ENCODE results near the gene PLEKHJ1.
"Not testable (repeated sequence)": the region's sequence is repeated elsewhere in the genome, so short reads cannot be mapped to it uniquely, and the experiment has no call there.

Gene PLEKHJ1

GRCh38 chr19:2210987-2211740 lies 25.0 kb downstream of the PLEKHJ1 start:
- peaks cover 8% of the 10 kb centered on the region for H3K4me1 Mint-ChIP-seq (ENCODE audit: low read depth)
- no peaks in the 10 kb centered on the region for H3K9me3 Mint-ChIP-seq (ENCODE audit: low read depth)
- no peak overlapping the region for H3K27ac Mint-ChIP-seq
- H3K36me3 Mint-ChIP-seq, result peaks cover 2% of the 10 kb centered on the region
- no peak overlapping the region for H3K4me3 Mint-ChIP-seq
- no peaks in the 10 kb centered on the region for H3K27me3 Mint-ChIP-seq

GRCh38 chr19:2210206-2210605 lies 25.9 kb downstream of the PLEKHJ1 start:
- Mint-ChIP-seq H3K4me1 (ENCODE audit: low read depth) (peaks cover 4% of the 10 kb centered on the region), H3K27ac (no peak overlapping the region), H3K27me3 (no peaks in the 10 kb centered on the region), H3K4me3 (no peak overlapping the region), H3K36me3 (peaks cover 2% of the 10 kb centered on the region), H3K9me3 (ENCODE audit: low read depth) (no peaks in the 10 kb centered on the region)

DNA sequence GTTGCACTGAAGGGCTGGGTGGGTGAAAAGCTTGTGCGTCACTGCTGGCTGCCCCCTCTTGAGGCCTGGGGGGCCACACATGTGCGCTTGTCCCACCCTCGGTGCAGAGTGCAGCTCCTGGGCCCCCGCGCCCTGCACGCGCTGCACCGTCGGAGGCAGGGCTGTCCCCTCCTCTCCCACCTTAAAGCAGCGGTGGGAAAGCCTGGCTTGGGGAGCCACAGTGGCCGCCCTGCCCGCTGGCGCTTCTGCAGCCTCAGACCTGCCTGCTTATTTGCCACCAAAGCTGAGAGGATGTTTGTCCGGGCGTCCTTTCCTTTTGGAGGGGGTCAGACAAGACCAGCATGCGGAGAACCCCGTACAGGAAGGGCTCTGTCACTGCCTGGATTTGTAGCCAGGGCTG lies 26.7 kb downstream of the PLEKHJ1 start:
- no peak overlapping the region for H3K27ac Mint-ChIP-seq
- no peaks in the 10 kb centered on the region for H3K27me3 Mint-ChIP-seq
- no peaks in the 10 kb centered on the region for H3K4me1 Mint-ChIP-seq (ENCODE audit: low read depth)
- no peak overlapping the region for H3K4me3 Mint-ChIP-seq
- peaks cover 2% of the 10 kb centered on the region for H3K36me3 Mint-ChIP-seq
- H3K9me3 Mint-ChIP-seq (ENCODE audit: low read depth), result no peaks in the 10 kb centered on the region

- peaks cover 2% of the 10 kb centered on the region for H3K4me1 Mint-ChIP-seq (ENCODE audit: low read depth)
- H3K27ac Mint-ChIP-seq, result no peak overlapping the region
- no peak overlapping the region for H3K4me3 Mint-ChIP-seq
- H3K36me3 Mint-ChIP-seq, result peaks cover 2% of the 10 kb centered on the region
- no peaks in the 10 kb centered on the region for H3K9me3 Mint-ChIP-seq (ENCODE audit: low read depth)
- no peaks in the 10 kb centered on the region for H3K27me3 Mint-ChIP-seq
These were observed 27.2 kb downstream of the PLEKHJ1 start for GRCh38 chr19:2208975-2209374.

- H3K36me3 Mint-ChIP-seq, result peaks cover 2% of the 10 kb centered on the region
- H3K9me3 Mint-ChIP-seq (ENCODE audit: low read depth), result no peaks in the 10 kb centered on the region
- no peak overlapping the region for H3K27ac Mint-ChIP-seq
- H3K27me3 Mint-ChIP-seq, result no peaks in the 10 kb centered on the region
- H3K4me3 Mint-ChIP-seq, result no peak overlapping the region
- peaks cover 3% of the 10 kb centered on the region for H3K4me1 Mint-ChIP-seq (ENCODE audit: low read depth)
These were observed 27.9 kb downstream of the PLEKHJ1 start for GRCh38 chr19:2207991-2208860.

DNA sequence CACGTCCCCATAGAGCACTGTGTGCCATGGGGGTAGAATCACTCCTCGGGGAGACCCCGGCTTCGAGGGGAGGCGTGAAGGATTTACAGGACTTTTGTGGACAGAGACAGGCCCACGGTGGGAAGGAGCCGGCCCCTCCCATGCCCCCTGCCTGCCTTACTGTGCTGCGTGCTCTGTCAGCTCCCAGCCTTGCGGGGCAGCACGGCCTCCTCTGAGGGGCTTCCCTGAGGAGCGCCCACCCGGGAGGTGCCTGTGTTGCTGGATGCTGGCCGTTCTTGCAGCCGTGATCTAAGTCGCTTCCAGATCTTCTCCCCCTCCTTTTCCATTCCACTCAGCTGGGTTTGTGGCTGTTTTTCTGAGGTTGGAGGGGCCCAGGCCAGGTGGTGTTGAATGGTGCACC lies 29.1 kb downstream of the PLEKHJ1 start:
- no peak overlapping the region for H3K27ac Mint-ChIP-seq
- H3K36me3 Mint-ChIP-seq, result peaks cover 2% of the 10 kb centered on the region
- H3K4me1 Mint-ChIP-seq (ENCODE audit: low read depth), result peaks cover 3% of the 10 kb centered on the region
- no peaks in the 10 kb centered on the region for H3K9me3 Mint-ChIP-seq (ENCODE audit: low read depth)
- no peak overlapping the region for H3K4me3 Mint-ChIP-seq
- no peaks in the 10 kb centered on the region for H3K27me3 Mint-ChIP-seq

- Mint-ChIP-seq H3K4me3 (no peak overlapping the region), H3K9me3 (ENCODE audit: low read depth) (no peaks in the 10 kb centered on the region), H3K4me1 (ENCODE audit: low read depth) (peaks cover 3% of the 10 kb centered on the region), H3K27me3 (no peaks in the 10 kb centered on the region), H3K36me3 (no peaks in the 10 kb centered on the region), H3K27ac (no peak overlapping the region)
These were observed 33.8 kb downstream of the PLEKHJ1 start for GRCh38 chr19:2202366-2202765.

DNA sequence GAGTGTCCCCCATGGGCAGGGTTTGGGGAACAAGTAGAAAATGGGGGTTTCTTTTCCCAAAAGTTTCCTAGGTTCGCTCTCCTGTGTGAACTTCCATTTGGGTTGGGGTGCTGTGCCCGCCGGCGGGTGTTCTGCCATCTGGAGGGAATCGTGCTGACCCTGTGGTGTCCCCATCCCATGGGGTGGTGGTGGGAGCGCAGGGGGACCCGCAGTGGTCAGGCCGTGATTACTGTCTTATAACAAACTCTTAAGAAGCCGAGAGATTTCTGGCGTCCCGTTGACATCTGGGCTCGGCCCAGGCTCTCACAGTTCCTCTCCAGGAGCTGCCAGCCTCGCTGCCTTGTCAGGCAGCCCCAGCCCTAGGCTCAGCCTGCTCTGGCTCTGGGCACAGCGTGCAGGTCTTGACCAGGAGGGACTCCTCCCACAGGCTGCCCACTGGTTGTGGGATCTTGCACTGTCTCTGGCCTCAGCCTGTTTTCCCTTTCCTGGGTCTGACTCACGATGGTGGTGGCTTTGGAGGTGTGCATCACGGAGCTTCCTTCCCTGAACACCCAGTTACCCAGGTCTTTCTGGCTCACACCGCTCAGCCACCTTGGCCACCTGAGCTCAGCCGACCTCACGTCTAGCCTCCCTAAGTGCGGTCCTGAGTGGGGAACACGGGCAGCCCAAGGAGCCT lies 34.5 kb downstream of the PLEKHJ1 start:
- Mint-ChIP-seq H3K27me3 (no peaks in the 10 kb centered on the region), H3K36me3 (no peaks in the 10 kb centered on the region), H3K4me1 (ENCODE audit: low read depth) (peaks cover 4% of the 10 kb centered on the region), H3K9me3 (ENCODE audit: low read depth) (no peaks in the 10 kb centered on the region), H3K4me3 (no peak overlapping the region), H3K27ac (no peak overlapping the region)

GRCh38 chr19:2200624-2201294 lies 35.4 kb downstream of the PLEKHJ1 start:
- H3K27ac Mint-ChIP-seq; H3K36me3 Mint-ChIP-seq; H3K9me3 Mint-ChIP-seq (ENCODE audit: low read depth); H3K4me3 Mint-ChIP-seq; H3K27me3 Mint-ChIP-seq; H3K4me1 Mint-ChIP-seq (ENCODE audit: low read depth): not testable (repeated sequence)

DNA sequence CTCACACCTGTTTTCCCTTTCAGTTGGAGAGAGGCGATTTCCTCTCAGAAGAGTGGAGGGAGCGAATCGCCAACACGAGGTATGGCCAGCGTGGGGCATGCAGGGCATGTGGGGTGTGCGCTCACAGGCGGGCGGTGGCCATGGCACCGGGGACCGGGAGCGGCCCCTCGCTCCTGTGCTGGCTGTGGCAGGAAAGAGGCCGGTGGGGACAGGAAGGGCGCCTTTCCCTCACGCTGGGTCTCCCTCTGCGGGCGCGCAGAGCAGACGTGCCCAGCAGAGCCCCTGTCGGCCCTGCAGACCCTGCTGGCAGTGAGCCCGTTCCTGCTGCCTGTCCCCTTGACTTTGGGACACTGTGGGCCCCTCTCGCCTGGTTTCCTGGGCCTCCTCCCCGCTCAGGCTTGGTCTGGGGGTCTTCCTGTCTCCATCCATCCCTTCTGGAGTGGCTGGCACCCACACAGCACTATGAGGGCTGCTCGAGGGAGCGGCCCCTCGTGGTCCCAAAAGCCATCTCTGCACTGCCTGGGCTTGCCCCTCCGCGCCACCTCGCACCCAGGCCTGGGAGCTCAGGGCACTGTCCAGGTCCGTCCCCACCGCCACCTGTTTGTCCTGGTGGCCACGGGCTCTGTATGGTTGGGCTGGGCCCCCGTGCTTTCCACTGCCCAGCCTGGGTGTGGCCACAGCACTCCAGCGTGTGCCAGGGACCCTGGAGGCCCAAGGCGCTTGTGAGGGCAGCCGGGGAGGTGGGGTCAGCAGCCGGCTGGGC lies 36.1 kb downstream of the PLEKHJ1 start:
- Mint-ChIP-seq H3K36me3 (no peaks in the 10 kb centered on the region), H3K9me3 (ENCODE audit: low read depth) (no peaks in the 10 kb centered on the region), H3K27me3 (no peaks in the 10 kb centered on the region), H3K4me3 (no peak overlapping the region), H3K4me1 (ENCODE audit: low read depth) (peaks cover 4% of the 10 kb centered on the region), H3K27ac (no peak overlapping the region)

DNA sequence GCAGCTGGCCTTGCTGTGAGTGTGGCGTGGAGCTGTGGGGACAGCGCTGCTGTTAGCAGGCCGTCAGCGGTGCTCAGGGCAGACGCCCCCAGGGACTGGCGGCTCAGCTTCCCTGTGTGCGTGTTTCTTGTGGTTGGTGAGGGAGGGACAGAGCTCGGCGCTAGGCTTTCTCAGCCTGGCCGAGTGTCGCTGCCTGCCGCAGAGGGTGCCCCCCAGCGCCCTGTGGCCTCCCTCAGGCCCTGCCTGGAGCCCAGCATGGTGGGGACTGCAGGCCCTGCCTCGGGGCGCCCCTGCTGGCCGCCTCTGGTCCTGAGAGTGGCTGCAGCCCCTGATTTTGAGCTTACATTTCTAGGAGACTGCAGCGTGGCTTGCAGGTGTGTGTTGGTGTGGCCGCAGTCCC lies 36.9 kb downstream of the PLEKHJ1 start:
- Mint-ChIP-seq H3K27me3 (no peaks in the 10 kb centered on the region), H3K36me3 (no peaks in the 10 kb centered on the region), H3K4me3 (no peak overlapping the region), H3K4me1 (ENCODE audit: low read depth) (peaks cover 4% of the 10 kb centered on the region), H3K9me3 (ENCODE audit: low read depth) (no peaks in the 10 kb centered on the region), H3K27ac (no peak overlapping the region)

- Mint-ChIP-seq H3K36me3 (no peaks in the 10 kb centered on the region), H3K9me3 (ENCODE audit: low read depth) (no peaks in the 10 kb centered on the region), H3K4me1 (ENCODE audit: low read depth) (peaks cover 1% of the 10 kb centered on the region), H3K4me3 (no peak overlapping the region), H3K27ac (no peak overlapping the region), H3K27me3 (no peaks in the 10 kb centered on the region)
These were observed 37.8 kb downstream of the PLEKHJ1 start for GRCh38 chr19:2198317-2198716.

GRCh38 chr19:2197270-2197669 lies 38.9 kb downstream of the PLEKHJ1 start:
- Mint-ChIP-seq H3K27ac (no peak overlapping the region), H3K9me3 (ENCODE audit: low read depth) (no peaks in the 10 kb centered on the region), H3K27me3 (no peaks in the 10 kb centered on the region), H3K36me3 (no peaks in the 10 kb centered on the region), H3K4me3 (no peak overlapping the region), H3K4me1 (ENCODE audit: low read depth) (peaks cover 1% of the 10 kb centered on the region)

DNA sequence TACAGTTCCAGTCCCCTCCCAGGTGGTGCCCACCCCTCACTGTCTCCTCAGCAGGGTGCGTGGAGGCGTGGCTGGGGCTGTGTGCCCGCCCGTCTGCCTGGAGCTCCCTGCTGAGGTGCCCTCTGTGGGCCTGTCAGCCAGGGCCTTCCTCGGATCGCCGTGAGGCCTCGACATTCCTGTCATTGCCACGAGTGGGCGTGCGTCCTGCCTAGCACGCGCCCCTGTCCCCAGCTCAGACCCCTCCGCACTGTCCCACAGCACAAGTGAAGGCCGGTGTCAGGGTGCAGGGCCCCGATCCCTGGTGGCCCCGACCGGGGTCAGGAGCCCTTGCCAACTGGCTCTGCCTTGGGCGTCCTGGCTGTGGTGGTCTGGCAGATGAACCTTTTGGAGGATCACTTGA lies 40.2 kb downstream of the PLEKHJ1 start:
- Mint-ChIP-seq H3K9me3 (ENCODE audit: low read depth) (no peaks in the 10 kb centered on the region), H3K27ac (no peak overlapping the region), H3K27me3 (no peaks in the 10 kb centered on the region), H3K36me3 (no peaks in the 10 kb centered on the region), H3K4me3 (no peak overlapping the region), H3K4me1 (ENCODE audit: low read depth) (peaks cover 1% of the 10 kb centered on the region)
